ENCODE data around the gene TPGS2.
"Not testable (repeated sequence)": the region's sequence is repeated elsewhere in the genome, so short reads cannot be mapped to it uniquely, and the experiment has no call there.

TPGS2 gene

DNA sequence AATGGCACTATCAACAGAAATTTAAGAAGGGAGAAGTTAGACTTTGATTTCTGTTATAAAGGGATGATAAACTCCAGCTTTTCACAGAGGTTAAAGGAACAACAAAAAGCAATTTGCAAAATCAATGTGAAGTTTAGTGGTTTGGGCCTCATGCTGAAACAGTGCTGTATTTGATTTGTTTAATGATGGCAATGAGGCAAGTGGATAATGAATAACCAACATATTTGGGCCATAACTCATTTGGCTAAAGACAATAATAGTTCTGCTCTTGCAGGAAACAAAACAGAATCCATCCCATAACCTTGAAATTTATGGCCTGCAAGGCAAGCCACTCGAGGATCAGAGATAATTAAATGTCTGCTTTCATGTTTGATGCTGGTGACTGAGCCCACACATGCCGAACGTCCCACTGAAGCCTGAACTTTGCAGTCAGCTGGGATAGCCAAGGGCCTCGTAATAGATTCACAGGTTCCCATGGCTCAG, 56.5 kb downstream of the TPGS2 start:
- no peak for DNase-seq (ENCODE audit: low spot score)

DNA sequence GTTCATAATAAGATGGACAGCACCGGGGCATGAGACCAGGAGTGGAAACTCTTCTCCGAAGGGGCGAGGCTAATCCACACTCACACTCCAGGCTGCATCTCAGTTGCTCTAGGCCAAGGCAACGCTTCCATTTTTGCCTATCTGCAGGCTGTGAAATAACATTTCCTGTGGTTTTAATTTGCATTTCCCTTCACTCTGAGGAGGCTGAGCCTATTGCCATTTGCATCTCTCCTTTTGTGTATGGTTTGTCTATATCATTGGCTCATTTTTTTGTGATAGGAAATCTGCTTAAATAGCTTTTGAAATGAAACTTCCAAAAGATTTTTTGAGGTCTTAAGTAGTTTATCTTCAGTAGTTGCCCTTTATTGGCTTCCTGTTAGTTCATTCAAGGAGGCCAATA, 57.6 kb downstream of the TPGS2 start:
- DNase-seq (ENCODE audit: low spot score): no peak

DNA sequence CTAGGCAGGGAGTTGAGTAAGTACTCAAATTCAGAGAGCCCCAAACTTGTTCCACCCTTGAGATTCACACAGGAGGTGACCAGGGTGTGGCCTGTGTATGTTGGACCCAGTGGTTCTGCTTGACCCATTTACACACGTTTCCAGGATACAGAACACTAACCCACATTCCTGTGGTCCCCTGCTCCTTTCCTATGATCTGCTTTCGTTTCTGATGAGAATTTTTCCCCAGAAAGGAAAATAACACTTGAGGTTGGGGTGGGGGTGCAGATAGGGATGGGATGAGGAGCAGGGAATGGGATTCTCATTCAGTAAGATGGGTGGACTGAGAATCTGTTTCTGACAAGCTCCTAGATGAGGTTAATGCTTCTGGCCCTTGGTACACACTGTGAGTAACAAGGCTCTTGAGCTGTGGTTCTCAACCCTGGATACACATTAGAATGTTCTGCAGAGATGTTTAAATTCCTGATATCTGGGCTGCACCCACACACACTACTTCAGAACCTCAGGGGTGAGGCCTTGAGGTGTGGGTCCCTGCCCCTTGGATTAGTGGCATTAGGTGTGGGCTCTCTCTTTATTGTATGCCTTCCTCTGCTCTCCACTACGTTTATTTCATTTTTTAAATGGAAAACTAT, 58.4 kb downstream of the TPGS2 start:
- DNase-seq (ENCODE audit: low spot score): no peak

DNA sequence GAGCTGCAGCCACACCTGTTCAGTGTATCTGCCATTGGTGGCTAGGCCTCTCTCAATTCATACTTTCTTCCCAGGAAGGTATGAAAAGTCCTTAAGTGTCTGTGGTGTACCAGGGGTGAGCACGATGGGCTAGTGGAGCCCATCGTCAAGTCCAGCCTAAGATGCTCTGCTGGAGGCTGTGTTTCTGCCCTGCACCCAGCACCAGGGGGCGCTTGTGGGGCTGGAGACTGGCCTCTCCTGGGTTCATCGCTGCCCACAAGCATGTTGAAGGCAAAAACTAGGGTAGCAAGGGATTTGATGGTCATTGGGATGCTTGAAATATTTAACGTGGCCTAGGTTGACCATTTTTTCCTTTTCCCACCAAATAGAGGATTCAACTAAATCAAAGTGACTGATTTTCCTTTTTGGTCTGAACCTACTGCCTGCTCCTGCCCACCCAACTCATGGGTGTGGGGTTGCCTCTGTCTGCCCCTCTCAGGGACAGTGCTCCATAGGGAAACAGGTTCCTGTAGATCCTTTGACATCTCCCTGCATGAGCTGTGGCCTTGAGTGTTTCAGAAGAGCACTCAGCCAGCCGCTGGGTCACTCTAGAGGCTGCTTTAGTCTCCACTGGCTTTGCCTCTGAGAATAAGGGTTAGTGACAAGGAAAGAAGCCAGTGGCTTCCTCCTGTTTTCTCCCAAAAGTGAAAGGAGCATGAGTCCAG, 59.0 kb downstream of the TPGS2 start:
- DNase-seq (ENCODE audit: low spot score): no peak

DNA sequence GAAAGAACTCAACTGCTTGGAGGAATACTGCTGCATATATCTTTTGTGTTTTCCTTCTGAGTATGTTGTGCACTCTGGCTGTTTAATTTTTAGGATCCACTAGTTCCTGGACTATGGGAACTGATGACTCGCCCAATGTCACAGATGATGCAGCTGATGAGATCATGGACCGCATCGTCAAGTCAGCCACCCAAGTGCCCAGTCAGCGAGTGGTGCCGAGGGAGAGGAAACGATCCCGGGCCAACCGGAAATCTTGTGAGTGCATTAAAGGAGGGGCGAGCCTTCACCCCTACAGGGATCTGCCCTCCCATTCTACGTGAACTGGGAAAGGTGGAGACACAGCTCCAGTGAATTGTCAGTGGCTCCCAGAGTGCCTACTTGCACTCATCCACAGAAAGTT, 59.6 kb downstream of the TPGS2 start:
- DNase-seq (ENCODE audit: low spot score): no peak

DNA sequence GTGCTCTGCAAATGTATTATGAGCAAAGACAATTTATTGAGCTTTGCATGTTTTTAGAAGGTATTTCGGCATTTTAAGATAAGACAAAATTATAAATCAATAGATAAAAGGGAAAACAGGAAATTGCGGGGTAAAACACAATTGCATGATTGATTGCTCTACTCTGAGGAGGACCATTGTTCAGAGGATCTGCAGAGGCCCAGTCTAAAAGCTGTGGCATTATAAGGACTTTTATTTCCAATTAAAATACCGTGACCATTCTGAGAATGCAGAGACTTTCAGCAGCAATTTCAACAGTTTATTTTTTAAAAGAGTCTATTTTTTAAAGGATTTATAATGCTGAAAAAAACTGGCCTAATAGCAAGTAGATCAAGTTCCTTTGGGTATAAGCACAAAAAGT, 62.0 kb downstream of the TPGS2 start:
- no peak for DNase-seq (ENCODE audit: low spot score)

DNA sequence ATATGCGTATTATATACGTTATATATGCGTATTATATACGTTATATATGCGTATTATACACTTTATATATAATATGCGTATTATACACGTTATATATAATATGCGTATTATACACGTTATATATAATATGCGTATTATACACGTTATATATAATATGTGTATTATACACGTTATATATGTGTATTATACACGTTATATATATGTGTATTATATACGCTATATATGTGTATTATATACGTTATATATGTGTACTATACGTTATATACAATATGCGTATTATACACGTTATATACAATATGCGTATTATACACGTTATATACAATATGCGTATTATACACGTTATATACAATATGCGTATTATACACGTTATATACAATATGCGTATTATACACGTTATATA, 65.8 kb downstream of the TPGS2 start:
- not testable (repeated sequence) for DNase-seq (ENCODE audit: low spot score)

DNA sequence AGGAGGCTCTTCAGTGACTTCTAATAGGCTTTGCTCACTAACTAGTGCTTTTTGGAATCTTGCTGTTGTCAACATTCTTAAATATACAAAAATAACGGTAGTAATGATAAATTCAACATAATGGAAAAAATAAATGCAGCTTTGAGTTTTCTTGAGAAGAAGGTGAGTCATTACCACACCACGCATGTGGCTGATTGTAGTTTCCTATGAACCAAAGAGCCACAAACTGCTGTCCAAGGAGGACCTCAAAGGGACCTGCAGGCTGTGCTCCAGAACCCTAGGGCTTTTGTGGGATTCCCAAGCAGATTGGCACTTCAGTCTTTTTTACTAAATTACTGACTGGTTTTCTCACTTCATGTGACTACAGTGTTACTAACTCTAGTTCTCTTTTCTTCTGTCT, 66.7 kb downstream of the TPGS2 start:
- DNase-seq (ENCODE audit: low spot score): no peak

DNA sequence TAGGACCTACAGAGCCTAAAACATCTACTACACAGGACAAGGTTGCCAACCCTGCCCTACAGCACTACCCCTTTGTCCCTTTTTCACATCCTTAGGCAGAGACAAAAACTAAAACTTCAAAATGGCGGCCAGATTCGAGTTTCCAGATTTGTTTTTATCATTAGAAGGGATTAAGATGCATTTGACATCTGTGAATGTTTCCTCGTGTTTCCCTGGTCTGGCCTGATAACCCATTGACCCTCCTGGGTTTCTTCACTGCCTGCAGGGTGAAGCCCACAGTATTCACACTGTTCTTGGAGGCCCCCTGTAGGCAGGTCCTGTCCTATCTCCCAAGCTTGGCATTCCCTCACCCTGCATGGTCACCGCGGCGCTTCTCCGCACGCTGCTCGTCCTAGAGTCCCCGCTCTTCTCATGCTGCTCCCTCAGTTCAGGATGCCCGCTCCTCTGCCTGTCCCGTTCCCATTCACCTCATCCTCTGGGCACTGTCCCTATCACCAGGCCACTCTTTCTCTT, 67.6 kb downstream of the TPGS2 start:
- DNase-seq (ENCODE audit: low spot score): no peak

DNA sequence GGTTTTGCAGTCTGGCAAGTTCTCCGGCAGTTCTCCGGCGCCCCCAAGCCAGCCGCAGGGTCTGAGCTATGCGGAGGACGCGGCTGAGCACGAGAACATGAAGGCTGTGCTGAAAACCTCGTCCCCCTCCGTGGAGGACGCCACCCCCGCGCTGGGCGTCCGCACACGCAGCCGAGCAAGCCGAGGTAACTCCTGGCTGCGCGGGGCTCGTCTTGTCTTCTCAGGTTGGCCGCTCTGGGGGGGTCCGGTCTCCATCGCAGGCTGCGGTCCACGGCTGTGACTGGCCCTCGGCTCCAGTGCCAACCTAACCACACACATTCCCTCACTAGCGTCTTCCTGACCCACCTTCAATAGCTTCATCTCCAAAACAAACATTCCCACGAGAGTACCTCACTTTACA, 68.2 kb downstream of the TPGS2 start:
- no peak for DNase-seq (ENCODE audit: low spot score)

DNA sequence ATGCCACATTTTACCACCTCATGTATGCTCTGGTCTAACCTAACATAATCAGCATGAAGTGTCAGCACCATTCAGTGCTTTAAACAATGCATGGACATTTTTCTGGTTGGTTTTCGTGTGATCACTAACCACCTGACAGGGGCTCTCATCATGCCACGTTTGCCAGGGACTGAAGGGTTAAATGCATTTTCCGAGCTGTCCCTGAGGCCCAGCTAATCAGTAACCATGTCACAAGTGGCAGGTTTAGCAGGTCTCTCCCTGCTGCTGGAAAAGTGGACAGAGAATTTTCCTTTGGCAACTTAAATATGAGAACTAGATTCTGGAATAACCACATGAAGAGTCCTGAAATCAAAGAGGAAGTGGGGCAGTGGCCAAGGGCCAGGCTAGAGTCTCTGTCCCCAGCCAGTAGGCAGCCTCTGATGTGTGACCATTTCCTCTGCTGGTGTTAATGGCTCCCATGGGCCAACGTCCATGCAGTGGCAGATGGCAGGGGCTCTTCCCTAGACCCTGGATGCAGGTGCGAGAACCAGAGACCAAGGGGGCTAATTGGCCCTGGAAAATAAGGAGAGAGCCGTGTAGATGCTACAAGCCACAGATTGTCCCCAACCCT, 69.5 kb downstream of the TPGS2 start:
- no peak for DNase-seq (ENCODE audit: low spot score)

DNA sequence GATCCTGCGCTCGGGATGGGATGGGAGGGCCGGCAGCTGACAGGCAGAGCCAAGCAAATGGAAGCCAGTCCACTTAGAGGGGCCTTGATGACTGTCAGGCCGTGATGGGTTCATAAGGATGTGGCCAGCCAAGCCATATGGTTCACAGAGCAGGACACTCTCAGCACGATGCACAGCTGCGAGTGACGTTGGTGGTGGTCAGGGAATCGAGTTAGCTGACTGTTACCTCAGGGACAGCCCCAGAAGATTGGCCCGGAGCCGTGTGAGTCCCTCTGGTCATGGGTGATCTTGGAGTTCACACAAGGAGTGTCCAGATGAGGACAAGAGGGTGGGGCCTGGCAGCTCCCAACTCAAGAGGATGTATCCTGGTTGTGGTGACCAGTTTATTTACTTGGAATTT, 70.2 kb downstream of the TPGS2 start:
- no peak for DNase-seq (ENCODE audit: low spot score)

DNA sequence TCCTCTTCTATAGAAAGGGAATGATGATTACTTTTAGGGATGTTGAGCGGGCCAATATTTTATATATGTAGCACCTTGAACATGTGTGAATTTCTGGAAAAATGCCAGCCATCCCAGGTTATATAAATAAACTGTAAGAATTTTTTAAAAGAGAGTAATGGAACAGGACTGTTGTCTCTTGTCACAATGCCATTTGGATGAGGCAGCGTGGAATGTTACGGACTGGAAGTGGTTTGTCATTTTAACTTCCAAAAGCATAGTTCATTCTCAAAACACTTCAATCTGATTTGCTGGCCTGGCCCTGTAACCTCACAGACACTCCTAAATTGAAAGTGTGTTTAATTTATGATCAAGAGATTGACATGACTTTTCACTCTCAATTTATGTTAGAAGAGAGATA, 70.8 kb downstream of the TPGS2 start:
- no peak for DNase-seq (ENCODE audit: low spot score)

DNA sequence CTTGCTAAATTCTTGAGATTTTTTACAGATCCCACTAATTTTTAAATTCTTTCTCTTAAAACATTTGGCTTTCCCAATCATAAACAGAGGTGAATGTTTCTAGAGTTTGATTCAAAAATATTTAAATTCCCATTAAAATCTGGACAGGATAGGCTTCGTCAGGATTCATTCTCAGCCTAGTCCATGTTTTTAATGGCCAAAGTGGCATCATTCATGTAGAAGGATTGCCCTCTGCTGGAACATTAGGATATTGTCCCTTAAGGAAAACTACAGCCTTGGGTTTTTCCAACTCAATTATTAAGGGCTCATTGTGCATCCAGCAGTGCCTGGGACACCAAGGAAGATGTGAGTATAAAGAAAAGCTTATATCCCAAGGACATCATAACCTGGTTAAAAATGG, 71.7 kb downstream of the TPGS2 start:
- no peak for DNase-seq (ENCODE audit: low spot score)

DNA sequence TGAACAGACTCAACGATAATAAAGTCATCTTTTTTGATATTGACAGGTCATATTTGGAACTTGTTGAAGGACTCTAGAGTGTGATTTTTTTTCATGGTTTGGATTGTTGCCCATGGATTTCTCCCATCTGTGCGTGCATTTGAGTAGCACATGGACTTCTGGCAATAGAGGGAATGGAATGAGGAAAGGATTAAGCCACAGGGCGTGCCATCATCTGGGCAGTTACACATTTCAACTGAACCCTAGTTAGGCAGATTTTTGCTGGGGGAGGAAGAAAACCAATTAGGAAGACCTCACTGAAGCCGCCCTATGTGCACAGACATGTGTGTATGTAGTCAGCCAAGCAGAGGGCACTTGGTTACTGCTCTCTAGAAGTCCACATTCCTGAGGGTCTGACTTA, 72.6 kb downstream of the TPGS2 start:
- DNase-seq (ENCODE audit: low spot score): no peak

DNA sequence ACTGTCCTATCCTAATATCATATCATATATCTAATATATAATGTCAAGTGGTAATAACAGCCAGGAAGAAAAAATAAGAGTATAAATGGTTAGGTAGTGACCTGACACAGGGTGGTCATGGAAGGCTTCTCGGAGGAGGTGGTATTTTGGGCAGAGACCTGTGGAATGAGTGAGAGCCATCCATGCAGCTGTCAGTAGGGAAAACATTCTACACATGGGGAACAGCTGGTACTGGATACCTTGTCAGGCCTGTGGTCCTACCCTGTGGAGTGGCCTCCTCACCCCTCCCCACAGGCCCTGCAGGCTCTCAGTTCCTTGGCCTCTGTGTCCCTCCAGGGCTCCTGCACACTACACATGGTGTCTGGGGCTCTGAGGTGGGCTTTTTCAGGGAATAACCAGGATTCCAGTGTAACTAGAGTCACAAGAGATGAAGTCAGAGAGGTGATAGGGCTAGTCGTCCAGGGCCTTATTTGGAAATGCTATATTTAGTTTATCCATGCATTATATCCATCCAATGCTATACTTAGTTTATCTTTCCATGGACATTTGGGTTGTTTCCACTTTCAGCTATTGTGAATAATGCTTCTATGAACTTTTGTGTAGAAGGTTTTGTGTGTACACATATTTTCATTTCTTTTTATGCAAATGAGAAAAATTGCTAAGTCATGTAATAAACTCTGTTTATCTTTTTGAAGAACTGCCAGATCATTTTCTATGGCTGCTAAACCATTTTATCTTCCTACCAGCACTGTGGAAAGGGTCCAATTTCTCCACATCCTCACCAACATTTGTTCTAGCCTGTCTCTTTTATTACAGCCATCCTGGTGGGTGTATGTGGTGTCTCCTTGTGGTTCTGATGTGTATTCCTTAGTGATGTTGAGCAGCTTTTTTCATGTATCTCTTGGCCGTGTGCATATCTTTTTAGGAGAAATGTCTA, 75.6 kb downstream of the TPGS2 start:
- no peak for DNase-seq (ENCODE audit: low spot score)

DNA sequence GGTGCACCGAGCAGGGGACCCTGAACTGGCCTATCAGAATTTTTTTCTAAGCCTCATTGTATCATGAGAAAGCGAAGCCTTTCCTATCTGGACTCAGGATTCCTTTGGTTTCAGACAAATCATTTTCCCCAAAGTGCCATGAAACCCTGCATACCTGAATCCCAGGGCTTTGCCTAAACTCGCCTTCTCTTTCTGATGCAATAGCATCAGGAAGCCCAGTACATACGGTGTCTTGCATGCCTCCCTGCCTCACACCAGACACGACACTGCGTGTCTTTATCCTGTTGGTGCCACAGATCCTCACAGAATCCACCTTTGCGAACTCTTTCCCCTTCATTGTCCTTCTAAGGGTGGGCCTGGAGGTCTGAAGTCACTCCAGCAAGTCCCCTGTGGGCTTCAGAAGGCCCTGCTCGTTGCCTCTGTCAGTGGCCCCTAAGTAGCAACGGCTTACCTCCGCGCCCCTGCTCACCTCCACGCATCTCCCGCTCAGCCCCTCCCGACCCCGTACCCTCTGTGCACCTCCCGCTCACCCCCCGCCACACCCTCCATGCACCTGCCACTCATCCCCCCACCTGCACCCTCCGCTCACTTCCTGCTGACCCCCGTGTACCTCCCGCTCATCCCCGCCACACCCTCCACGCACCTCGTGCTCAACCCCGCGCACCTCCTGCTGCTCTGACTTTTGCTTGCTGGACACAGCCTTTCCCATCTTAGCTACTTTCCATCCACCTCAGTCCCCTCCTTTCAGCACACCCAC, 83.4 kb downstream of the TPGS2 start:
- DNase-seq (ENCODE audit: low spot score): no peak

DNA sequence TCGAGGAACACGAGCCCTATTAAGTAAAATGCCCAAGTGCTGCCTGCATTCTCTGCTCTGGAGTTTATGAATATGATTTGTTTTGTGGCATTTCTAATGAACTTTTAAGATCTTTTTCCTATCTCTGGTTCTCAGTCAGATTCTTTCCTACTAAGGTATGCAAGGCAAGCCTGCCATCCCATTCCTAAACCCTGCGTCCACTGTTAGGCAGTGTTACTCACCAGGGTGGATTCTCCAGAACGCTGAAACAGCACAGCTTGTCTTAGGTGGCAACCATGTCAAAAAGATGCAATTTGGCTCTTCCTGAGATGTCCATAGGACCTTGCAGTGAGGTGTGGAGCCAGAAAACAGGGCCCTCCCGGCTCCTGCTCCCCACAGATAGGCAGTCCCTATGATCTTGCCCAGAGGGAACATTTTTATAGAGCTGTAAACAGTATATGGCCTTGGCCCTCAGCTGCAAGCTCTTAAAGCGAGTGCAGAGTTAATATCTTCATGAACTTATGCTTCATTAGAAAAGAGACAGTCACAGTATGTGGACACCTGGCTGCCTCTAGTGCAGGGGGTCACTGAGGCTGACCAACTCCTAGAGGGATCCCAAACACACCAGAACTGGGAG, 84.4 kb downstream of the TPGS2 start:
- DNase-seq (ENCODE audit: low spot score): no peak
